ENCODE measurements around the gene ZNF470. TPM values are rescaled to one million over a fixed set of nuclear protein-coding genes. Genes with fewer than 3 reads are reported as not detected.

The ZNF470 gene
- total RNA-seq, 1 donor from 2014 or later, result 3.4 TPM

GRCh38 chr19:56613639-56614038, 46.4 kb downstream of the ZNF470 start:
- no peaks in the 10 kb centered on the region for H3K27me3 Mint-ChIP-seq (ENCODE audit: unreplicated experiment)
- DNase-seq (ENCODE audit: extremely low spot score, unreplicated experiment), result no peak
- no peak overlapping the region for H3K4me3 Mint-ChIP-seq (ENCODE audit: unreplicated experiment)
- peaks cover 75% of the 10 kb centered on the region for H3K9me3 Mint-ChIP-seq (ENCODE audit: unreplicated experiment)
- H3K27ac Mint-ChIP-seq (ENCODE audit: unreplicated experiment), result no peak overlapping the region
- peaks cover 86% of the 10 kb centered on the region for H3K36me3 Mint-ChIP-seq (ENCODE audit: unreplicated experiment)
- no peak for TF ChIP-seq CTCF (IDR thresholded peaks at IDR 0.05)
- H3K4me1 Mint-ChIP-seq (ENCODE audit: unreplicated experiment), result no peaks in the 10 kb centered on the region

DNA sequence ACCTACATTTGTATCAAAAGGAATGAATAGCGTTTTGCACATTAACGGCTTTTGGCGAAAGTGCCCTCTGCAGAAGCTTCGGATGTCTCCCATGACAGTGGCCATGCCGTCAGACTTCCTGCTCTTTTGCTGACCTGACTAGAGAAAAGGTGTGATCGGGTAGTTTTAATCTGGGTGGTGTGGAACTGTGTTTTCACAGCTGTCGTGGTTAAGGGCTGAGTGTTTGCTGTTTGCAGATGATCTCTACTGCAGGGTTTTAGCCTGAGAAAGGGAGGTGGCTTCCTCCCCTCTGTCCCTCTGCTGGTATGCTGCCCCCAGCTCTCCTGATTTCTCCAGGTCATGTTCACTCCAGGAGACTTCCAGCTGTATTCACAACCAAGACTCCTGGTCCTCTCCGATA, 50.3 kb downstream of the ZNF470 start:
- Mint-ChIP-seq H3K4me1 (ENCODE audit: unreplicated experiment) (no peaks in the 10 kb centered on the region), H3K36me3 (ENCODE audit: unreplicated experiment) (peaks cover 88% of the 10 kb centered on the region), H3K4me3 (ENCODE audit: unreplicated experiment) (no peak overlapping the region), H3K9me3 (ENCODE audit: unreplicated experiment) (peaks cover 61% of the 10 kb centered on the region), H3K27ac (ENCODE audit: unreplicated experiment) (no peak overlapping the region), H3K27me3 (ENCODE audit: unreplicated experiment) (no peaks in the 10 kb centered on the region)
- TF ChIP-seq CTCF (IDR thresholded peaks at IDR 0.05), result no peak
- no peak for DNase-seq (ENCODE audit: extremely low spot score, unreplicated experiment)

DNA sequence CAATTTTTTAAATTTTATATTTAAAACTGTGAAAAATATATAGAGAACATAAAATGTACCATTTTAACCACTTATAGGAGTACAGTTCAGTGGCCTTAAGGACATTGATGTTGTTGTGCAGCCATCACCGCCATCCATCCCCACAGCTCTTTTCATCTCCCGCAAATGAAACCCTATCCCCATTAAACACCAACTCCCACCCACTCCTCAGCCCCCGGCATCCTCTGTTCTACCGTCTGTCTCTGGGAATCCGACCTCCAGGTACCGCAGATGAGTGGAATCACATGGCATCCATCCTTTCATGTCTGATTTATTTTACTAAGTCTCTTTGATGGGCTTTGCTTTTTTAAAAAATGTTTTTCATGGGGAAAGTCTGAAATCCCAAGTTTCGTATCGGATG, 51.9 kb downstream of the ZNF470 start:
- no peak for DNase-seq (ENCODE audit: extremely low spot score, unreplicated experiment)
- no peak for TF ChIP-seq CTCF (IDR thresholded peaks at IDR 0.05)
- Mint-ChIP-seq H3K4me3 (ENCODE audit: unreplicated experiment) (no peak overlapping the region), H3K4me1 (ENCODE audit: unreplicated experiment) (no peaks in the 10 kb centered on the region), H3K9me3 (ENCODE audit: unreplicated experiment) (peaks cover 58% of the 10 kb centered on the region), H3K27me3 (ENCODE audit: unreplicated experiment) (no peaks in the 10 kb centered on the region), H3K27ac (ENCODE audit: unreplicated experiment) (no peak overlapping the region), H3K36me3 (ENCODE audit: unreplicated experiment) (peaks cover 86% of the 10 kb centered on the region)

DNA sequence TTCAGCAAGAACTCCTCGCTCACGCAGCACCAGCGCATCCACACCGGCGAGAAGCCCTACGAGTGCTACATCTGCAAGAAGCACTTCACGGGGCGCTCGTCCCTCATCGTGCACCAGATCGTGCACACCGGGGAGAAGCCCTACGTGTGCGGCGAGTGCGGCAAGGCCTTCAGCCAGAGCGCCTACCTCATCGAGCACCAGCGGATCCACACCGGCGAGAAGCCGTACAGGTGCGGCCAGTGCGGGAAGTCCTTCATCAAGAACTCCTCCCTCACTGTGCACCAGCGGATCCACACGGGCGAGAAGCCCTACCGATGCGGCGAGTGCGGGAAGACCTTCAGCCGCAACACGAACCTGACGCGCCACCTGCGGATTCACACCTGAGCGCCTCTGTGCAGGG, 55.1 kb downstream of the ZNF470 start:
- H3K27ac Mint-ChIP-seq (ENCODE audit: unreplicated experiment), result no peak overlapping the region
- peaks cover 66% of the 10 kb centered on the region for H3K36me3 Mint-ChIP-seq (ENCODE audit: unreplicated experiment)
- H3K4me1 Mint-ChIP-seq (ENCODE audit: unreplicated experiment), result no peaks in the 10 kb centered on the region
- no peak for TF ChIP-seq CTCF (IDR thresholded peaks at IDR 0.05)
- no peak for DNase-seq (ENCODE audit: extremely low spot score, unreplicated experiment)
- no peaks in the 10 kb centered on the region for H3K27me3 Mint-ChIP-seq (ENCODE audit: unreplicated experiment)
- no peak overlapping the region for H3K4me3 Mint-ChIP-seq (ENCODE audit: unreplicated experiment)
- peaks cover 41% of the 10 kb centered on the region for H3K9me3 Mint-ChIP-seq (ENCODE audit: unreplicated experiment)

DNA sequence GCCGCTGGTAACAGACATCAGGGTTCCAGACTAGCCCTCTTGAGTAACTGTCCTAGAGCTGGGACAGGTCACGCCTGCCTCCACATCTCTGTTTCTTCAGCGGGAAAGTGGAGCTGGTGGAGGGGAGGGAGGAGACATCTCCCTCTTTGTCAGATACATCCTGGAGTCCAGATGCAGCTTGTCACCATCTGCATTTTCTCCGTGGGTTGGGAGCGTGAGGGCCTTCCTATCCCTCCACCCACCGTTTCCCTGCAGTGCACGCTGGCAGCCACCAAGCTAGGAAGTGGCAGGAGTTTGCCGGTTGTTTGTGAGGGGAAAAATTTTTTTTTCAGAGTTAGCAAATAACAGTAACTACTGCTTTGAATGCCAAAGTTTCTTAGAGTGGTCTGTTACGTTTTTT, 55.7 kb downstream of the ZNF470 start:
- DNase-seq (ENCODE audit: extremely low spot score, unreplicated experiment), result no peak
- H3K4me1 Mint-ChIP-seq (ENCODE audit: unreplicated experiment), result no peaks in the 10 kb centered on the region
- no peaks in the 10 kb centered on the region for H3K27me3 Mint-ChIP-seq (ENCODE audit: unreplicated experiment)
- peaks cover 36% of the 10 kb centered on the region for H3K9me3 Mint-ChIP-seq (ENCODE audit: unreplicated experiment)
- TF ChIP-seq CTCF (IDR thresholded peaks at IDR 0.05), result no peak
- peaks cover 63% of the 10 kb centered on the region for H3K36me3 Mint-ChIP-seq (ENCODE audit: unreplicated experiment)
- H3K27ac Mint-ChIP-seq (ENCODE audit: unreplicated experiment), result no peak overlapping the region
- no peak overlapping the region for H3K4me3 Mint-ChIP-seq (ENCODE audit: unreplicated experiment)
